ENCODE results near the gene CACNA1C.

Gene CACNA1C

DNA sequence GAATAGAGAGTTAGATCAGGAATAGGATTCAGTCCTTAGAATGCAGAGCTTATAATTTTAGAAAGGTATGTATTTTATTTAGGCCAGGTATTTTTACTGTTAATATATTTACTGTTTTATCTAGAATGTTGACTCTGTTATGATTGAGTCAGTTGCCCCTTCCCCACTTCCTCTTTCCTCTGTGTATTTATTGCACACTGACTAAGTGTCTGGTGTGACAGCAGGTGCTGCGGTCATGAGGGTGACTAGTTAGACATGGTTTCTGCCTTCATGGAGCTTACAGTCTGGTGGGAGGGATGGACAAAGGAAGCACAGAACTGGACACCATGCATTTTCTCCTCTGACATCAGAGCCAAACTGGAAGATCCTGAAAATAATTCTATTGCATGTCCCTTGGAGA, 159.8 kb downstream of the CACNA1C start:
- no peak overlapping the region for H3K27ac ChIP-seq (ENCODE audit: insufficient read depth, low read depth, low read length, poor library complexity, severe bottlenecking)
- 93 to 100% methylated on average over 1 of the region's 1 CpG for WGBS, 2 experiments
- no peaks in the 10 kb centered on the region for H3K36me3 ChIP-seq (ENCODE audit: control insufficient read depth, insufficient read depth, low read length)

DNA sequence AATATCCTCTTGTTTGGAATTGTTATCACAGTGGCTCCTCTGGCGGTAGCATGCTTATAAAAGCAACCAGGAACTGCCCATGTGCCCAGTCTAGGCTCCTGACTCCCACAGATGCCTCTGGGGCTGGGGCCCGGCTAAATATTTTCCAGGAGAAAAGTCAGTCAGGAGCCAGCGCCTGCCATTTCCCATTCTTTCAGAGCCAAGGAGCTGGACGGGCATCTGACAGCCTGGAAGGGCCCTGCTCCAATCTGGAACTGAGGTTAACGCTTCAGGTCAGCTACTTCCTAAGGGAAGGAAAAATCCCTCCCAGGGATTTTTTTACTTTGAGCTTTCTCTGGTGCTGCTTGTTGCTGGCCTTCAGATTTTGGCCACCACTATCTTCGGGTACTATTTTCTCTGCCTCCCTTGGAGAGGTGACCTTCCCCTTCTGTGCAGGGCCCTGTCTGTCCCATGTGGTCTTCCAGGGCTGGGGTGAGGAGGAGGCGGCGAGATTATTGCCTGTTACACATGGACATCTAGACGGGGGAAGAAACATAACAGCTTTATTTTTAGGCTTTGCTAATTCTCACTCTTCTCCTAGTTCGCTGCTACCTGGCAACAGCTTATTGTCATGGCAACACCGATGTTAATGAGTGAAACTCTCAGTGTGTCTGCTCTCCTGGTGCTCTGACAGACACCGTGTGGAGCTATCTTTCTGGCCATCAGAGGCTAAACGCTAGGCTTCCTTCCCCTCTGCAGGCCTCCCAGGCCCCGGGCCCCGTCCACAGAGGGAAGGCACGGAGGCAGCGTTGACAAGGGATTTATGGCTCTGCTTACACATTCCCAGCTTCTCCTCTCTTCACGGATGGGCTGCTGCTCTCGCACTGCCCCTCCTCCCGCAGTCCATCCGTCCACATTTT, 160.4 kb downstream of the CACNA1C start:
- no peaks in the 10 kb centered on the region for H3K36me3 ChIP-seq (ENCODE audit: control insufficient read depth, insufficient read depth, low read length)
- H3K4me3 ChIP-seq (ENCODE audit: insufficient read depth, low read depth, low read length): no peak overlapping the region
- WGBS, 2 experiments: 56 to 59% methylated on average over 21 of the region's 21 CpGs
- H3K27me3 ChIP-seq (ENCODE audit: control insufficient read depth, insufficient read depth, low read length, poor library complexity, severe bottlenecking): no peaks in the 10 kb centered on the region
- no peaks in the 10 kb centered on the region for H3K9me3 ChIP-seq (ENCODE audit: control insufficient read depth, low read length)
- peak overlapping the region; percentile 44 for H3K27ac ChIP-seq (ENCODE audit: insufficient read depth, low read depth, low read length, poor library complexity, severe bottlenecking)
- H3K4me1 ChIP-seq (ENCODE audit: control insufficient read depth, insufficient read depth, low read length): peaks cover 12% of the 10 kb centered on the region

More for the DNA sequence above, 159.8 kb downstream of the CACNA1C start:
- Histone ChIP-seq H3K9me3 (ENCODE audit: control insufficient read depth, low read length) (no peaks in the 10 kb centered on the region), H3K4me3 (ENCODE audit: insufficient read depth, low read depth, low read length) (no peak overlapping the region), H3K4me1 (ENCODE audit: control insufficient read depth, insufficient read depth, low read length) (peaks cover 12% of the 10 kb centered on the region), H3K27me3 (ENCODE audit: control insufficient read depth, insufficient read depth, low read length, poor library complexity, severe bottlenecking) (no peaks in the 10 kb centered on the region)

DNA sequence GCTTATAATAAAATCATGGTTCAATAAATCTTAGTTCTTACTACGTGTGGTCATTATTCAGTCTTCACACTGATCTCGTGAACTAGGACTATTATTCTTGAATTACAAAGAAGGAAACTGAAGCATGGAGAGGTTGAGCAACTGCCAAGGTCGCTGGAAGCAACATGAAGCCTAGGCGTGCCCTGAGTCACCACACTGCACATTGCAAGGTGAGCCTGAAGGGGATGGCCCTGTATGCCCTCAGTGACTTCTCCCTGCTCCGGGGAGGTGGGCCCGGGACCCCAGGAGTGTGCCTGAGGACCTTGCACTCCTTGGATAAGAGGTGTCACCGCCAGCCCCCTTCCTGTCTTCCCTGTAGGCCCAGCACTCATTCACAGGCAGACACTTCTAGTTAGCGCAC, 161.6 kb downstream of the CACNA1C start:
- no peak overlapping the region for H3K27ac ChIP-seq (ENCODE audit: insufficient read depth, low read depth, low read length, poor library complexity, severe bottlenecking)
- WGBS, 2 experiments: 94 to 95% methylated on average over 8 of the region's 8 CpGs

DNA sequence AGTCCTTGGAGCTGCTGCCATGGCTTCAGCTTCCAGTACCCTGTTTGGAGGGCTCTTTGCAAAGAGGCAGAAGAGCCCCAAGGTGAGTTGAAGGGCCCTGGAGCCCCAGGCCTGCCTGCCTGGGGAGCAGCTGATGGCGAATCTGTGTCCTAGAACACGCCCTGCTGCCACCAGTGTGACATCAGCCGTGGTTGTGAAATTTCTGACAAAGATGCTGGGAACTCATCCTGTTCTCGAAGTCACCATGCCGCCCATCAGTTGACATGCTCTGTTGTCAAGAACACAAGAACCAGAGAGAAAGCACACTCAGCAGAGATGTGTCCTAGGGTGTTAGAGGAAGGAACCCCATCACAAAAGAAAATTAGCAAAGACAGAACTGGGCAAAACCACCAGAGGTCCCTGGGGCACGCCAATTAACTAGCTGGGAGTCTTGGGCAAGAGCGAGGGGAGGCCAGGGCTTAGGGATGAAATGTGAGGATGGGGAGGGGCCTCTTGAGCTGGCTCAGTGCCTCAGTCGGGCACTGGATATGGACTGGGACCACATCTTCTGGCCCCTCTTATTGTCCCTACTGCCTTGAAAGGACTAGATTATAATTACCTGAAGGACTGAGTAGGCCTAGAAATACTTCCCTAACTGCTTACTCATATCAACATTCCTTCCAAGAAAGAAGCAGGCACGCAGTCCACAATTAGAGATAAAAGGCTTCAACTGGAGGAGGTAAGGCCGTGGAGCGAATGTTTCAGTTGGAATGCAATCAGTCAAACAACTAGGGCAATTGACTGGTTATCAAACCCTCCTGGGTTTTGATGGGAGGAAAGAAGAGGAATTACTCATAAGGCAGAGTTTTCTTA, 163.1 kb downstream of the CACNA1C start:
- 92 to 93% methylated on average over 11 of the region's 11 CpGs for WGBS, 2 experiments
- Histone ChIP-seq H3K36me3 (ENCODE audit: control insufficient read depth, insufficient read depth, low read length) (no peaks in the 10 kb centered on the region), H3K27me3 (ENCODE audit: control insufficient read depth, insufficient read depth, low read length, poor library complexity, severe bottlenecking) (no peaks in the 10 kb centered on the region), H3K9me3 (ENCODE audit: control insufficient read depth, low read length) (no peaks in the 10 kb centered on the region), H3K4me3 (ENCODE audit: insufficient read depth, low read depth, low read length) (no peak overlapping the region), H3K27ac (ENCODE audit: insufficient read depth, low read depth, low read length, poor library complexity, severe bottlenecking) (no peak overlapping the region), H3K4me1 (ENCODE audit: control insufficient read depth, insufficient read depth, low read length) (peaks cover 12% of the 10 kb centered on the region)

More for the DNA sequence above, 161.6 kb downstream of the CACNA1C start:
- Histone ChIP-seq H3K9me3 (ENCODE audit: control insufficient read depth, low read length) (no peaks in the 10 kb centered on the region), H3K27me3 (ENCODE audit: control insufficient read depth, insufficient read depth, low read length, poor library complexity, severe bottlenecking) (no peaks in the 10 kb centered on the region), H3K4me1 (ENCODE audit: control insufficient read depth, insufficient read depth, low read length) (peaks cover 12% of the 10 kb centered on the region), H3K36me3 (ENCODE audit: control insufficient read depth, insufficient read depth, low read length) (no peaks in the 10 kb centered on the region), H3K4me3 (ENCODE audit: insufficient read depth, low read depth, low read length) (no peak overlapping the region)

DNA sequence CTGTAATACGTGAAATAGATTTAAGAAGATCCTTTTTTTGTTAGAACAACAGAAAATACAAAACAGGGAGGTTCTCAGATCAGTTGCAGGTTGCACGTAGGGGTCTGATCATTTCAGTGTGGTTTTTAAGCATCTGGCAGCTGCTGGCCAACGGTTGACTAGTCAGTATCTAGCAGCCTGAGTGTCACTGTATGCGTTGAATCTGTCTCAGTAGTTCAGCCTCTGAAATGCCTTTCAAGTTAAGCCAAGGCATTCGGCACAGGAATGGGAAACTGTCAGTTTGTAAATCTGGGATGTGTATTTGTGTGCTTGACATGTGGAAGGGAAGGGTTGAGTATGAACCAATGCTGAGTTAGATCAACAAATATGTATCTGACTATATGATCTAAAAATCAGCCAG, 165.9 kb downstream of the CACNA1C start:
- Histone ChIP-seq H3K36me3 (ENCODE audit: control insufficient read depth, insufficient read depth, low read length) (no peaks in the 10 kb centered on the region), H3K4me3 (ENCODE audit: insufficient read depth, low read depth, low read length) (no peak overlapping the region), H3K27ac (ENCODE audit: insufficient read depth, low read depth, low read length, poor library complexity, severe bottlenecking) (no peak overlapping the region), H3K9me3 (ENCODE audit: control insufficient read depth, low read length) (no peaks in the 10 kb centered on the region), H3K4me1 (ENCODE audit: control insufficient read depth, insufficient read depth, low read length) (peaks cover 4% of the 10 kb centered on the region), H3K27me3 (ENCODE audit: control insufficient read depth, insufficient read depth, low read length, poor library complexity, severe bottlenecking) (no peaks in the 10 kb centered on the region)
- WGBS, 2 experiments: 93 to 94% methylated on average over 5 of the region's 5 CpGs

DNA sequence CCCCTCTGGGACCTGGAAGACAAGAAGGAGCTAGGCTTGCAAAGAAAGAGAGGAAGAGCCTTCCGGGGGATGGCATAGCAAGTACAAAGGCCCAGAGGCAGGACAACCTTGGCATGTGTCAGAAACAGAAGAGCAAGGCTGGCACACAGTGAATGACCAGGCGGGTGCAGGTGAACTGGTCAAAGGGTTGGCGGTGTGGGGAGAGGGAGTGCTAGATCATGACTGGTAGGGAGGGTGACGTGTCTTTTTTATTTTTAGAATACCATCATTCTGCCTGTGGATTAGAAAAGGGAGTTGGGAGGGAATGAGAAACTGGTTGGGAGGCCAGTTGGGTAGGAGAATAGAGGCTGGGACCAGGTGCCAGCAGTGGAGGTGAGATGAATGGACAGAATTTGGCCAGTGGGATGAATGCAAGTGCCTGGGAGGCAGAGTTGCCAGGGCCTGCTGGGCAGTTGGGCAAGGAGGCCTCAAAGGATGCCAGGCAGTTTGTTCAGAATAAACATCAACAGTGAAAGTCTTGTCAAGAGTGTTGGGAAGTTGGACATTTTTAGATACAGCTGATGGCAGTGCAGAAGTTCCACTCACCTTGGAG, 168.3 kb downstream of the CACNA1C start:
- 92 to 95% methylated on average over 4 of the region's 4 CpGs for WGBS, 2 experiments
- no peaks in the 10 kb centered on the region for H3K4me1 ChIP-seq (ENCODE audit: control insufficient read depth, insufficient read depth, low read length)
- H3K27ac ChIP-seq (ENCODE audit: insufficient read depth, low read depth, low read length, poor library complexity, severe bottlenecking): no peak overlapping the region
- no peaks in the 10 kb centered on the region for H3K9me3 ChIP-seq (ENCODE audit: control insufficient read depth, low read length)
- H3K36me3 ChIP-seq (ENCODE audit: control insufficient read depth, insufficient read depth, low read length): no peaks in the 10 kb centered on the region
- no peaks in the 10 kb centered on the region for H3K27me3 ChIP-seq (ENCODE audit: control insufficient read depth, insufficient read depth, low read length, poor library complexity, severe bottlenecking)
- no peak overlapping the region for H3K4me3 ChIP-seq (ENCODE audit: insufficient read depth, low read depth, low read length)

DNA sequence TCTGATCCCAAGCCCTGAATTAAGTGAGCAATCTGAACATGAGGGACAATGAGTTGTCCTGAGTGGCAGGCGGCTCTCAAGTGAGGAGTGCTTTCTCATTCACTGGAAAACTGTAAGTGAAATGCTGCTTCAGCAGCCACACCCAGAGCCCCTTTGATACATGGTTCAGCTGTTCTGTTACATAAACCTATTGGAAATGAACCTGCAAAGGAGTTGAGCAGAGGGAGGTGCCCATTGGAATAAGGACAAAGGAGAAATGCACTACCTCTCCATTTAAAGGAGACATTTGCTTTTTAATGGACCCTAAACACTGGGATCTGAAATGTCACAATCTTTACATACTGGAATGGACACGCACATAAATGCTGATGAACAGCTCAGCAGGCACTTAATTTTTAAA, 169.9 kb downstream of the CACNA1C start:
- no peak overlapping the region for H3K27ac ChIP-seq (ENCODE audit: insufficient read depth, low read depth, low read length, poor library complexity, severe bottlenecking)
- H3K4me3 ChIP-seq (ENCODE audit: insufficient read depth, low read depth, low read length): no peak overlapping the region
- H3K4me1 ChIP-seq (ENCODE audit: control insufficient read depth, insufficient read depth, low read length): no peaks in the 10 kb centered on the region
- H3K27me3 ChIP-seq (ENCODE audit: control insufficient read depth, insufficient read depth, low read length, poor library complexity, severe bottlenecking): no peaks in the 10 kb centered on the region
- 94 to 96% methylated on average over 2 of the region's 2 CpGs for WGBS, 2 experiments
- H3K9me3 ChIP-seq (ENCODE audit: control insufficient read depth, low read length): no peaks in the 10 kb centered on the region
- H3K36me3 ChIP-seq (ENCODE audit: control insufficient read depth, insufficient read depth, low read length): no peaks in the 10 kb centered on the region

DNA sequence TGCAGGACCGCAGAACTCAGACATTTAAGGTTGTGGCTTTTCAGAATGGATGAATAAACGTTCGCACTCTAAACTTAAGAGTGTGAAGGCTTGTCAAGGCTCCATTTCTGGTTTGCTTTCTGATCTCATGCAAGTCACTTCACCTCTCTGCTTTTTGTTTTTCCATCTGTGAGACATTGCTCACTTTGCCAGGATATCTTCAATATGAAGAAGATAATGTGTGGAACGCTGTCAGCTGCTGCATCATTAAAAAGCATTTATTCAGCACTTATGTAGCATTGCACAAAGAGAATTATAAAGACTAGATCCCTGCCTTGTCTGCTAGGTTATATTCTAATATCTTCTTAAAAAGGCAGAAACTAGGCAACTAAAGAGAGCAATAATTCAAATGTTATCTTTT, 172.2 kb downstream of the CACNA1C start:
- H3K4me3 ChIP-seq (ENCODE audit: insufficient read depth, low read depth, low read length): no peak overlapping the region
- 96 to 97% methylated on average over 4 of the region's 4 CpGs for WGBS, 2 experiments

DNA sequence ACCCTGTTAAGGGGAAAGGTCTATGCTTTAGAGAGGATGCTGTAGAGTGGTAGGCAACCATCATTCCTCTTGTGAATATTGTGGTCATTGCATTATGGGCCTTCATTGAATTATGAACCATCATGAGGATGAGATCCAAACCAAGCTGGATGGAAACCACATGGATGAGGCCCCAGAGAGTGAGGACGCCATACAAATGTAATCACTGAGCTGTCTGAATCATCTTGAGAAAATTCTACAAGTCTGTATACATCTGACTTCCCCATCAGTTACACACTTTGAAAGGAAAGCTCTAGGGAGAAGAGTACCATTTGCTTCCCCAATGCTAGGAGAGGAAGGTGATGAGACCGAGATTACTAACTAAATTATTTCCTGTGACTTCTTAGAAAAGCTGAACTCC, 172.9 kb downstream of the CACNA1C start:
- no peak overlapping the region for H3K27ac ChIP-seq (ENCODE audit: insufficient read depth, low read depth, low read length, poor library complexity, severe bottlenecking)
- H3K4me3 ChIP-seq (ENCODE audit: insufficient read depth, low read depth, low read length): no peak overlapping the region
- no peaks in the 10 kb centered on the region for H3K4me1 ChIP-seq (ENCODE audit: control insufficient read depth, insufficient read depth, low read length)
- 82 to 92% methylated on average over 2 of the region's 2 CpGs for WGBS, 2 experiments
- H3K27me3 ChIP-seq (ENCODE audit: control insufficient read depth, insufficient read depth, low read length, poor library complexity, severe bottlenecking): no peaks in the 10 kb centered on the region
- no peaks in the 10 kb centered on the region for H3K9me3 ChIP-seq (ENCODE audit: control insufficient read depth, low read length)
- no peaks in the 10 kb centered on the region for H3K36me3 ChIP-seq (ENCODE audit: control insufficient read depth, insufficient read depth, low read length)

More for the DNA sequence above, 172.2 kb downstream of the CACNA1C start:
- Histone ChIP-seq H3K36me3 (ENCODE audit: control insufficient read depth, insufficient read depth, low read length) (no peaks in the 10 kb centered on the region), H3K4me1 (ENCODE audit: control insufficient read depth, insufficient read depth, low read length) (no peaks in the 10 kb centered on the region), H3K9me3 (ENCODE audit: control insufficient read depth, low read length) (no peaks in the 10 kb centered on the region), H3K27me3 (ENCODE audit: control insufficient read depth, insufficient read depth, low read length, poor library complexity, severe bottlenecking) (no peaks in the 10 kb centered on the region), H3K27ac (ENCODE audit: insufficient read depth, low read depth, low read length, poor library complexity, severe bottlenecking) (no peak overlapping the region)

DNA sequence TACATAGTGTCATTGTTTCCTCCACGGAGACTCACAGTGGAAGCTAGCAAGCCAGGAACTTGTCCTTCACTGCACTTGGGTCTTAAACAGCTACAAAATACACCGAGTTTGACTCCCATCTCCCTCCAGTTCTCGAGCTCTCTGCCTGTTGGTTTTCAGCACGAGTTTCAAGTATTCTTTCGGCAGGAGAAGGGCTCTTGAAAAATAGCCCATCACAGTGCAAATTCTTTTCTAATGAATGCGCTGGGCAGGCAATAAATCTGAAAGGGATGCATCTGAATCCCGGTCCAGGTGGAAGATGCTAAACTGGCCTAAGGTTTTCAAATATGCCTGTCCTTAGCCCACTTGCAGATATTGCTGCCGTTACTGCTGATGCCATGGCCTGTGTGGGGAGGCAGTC, 173.9 kb downstream of the CACNA1C start:
- Histone ChIP-seq H3K4me1 (ENCODE audit: control insufficient read depth, insufficient read depth, low read length) (no peaks in the 10 kb centered on the region), H3K27ac (ENCODE audit: insufficient read depth, low read depth, low read length, poor library complexity, severe bottlenecking) (no peak overlapping the region), H3K4me3 (ENCODE audit: insufficient read depth, low read depth, low read length) (no peak overlapping the region), H3K36me3 (ENCODE audit: control insufficient read depth, insufficient read depth, low read length) (no peaks in the 10 kb centered on the region), H3K9me3 (ENCODE audit: control insufficient read depth, low read length) (no peaks in the 10 kb centered on the region), H3K27me3 (ENCODE audit: control insufficient read depth, insufficient read depth, low read length, poor library complexity, severe bottlenecking) (no peaks in the 10 kb centered on the region)
- 73 to 78% methylated on average over 8 of the region's 8 CpGs for WGBS, 2 experiments
